Endothelial cell (in vitro differentiated cells): Measurements from ENCODE around the gene SLC35B2. TPM values are rescaled to one million over a fixed set of nuclear protein-coding genes. Genes with fewer than 3 reads are reported as not detected.
A peak's percentile ranks its signal among the peaks of the same experiment; 100 is the strongest.

ENCODE experiments used
- DNase-seq: peaks from one replicate; pipeline ENCODE4 v3.0.0; 2021; ENCODE audit warnings: low spot score
- H3K27ac Mint-ChIP-seq: one replicate; pipeline ENCODE4 v1.8.0; 2021; ENCODE audit warnings: mixed read lengths, inconsistent platforms; ENCODE audit not compliant: unreplicated experiment
- H3K27me3 Mint-ChIP-seq: one replicate; pipeline ENCODE4 v1.8.0; 2021; ENCODE audit warnings: mild to moderate bottlenecking, moderate library complexity, mixed read lengths, inconsistent platforms; ENCODE audit not compliant: unreplicated experiment
- H3K36me3 Mint-ChIP-seq: one replicate; pipeline ENCODE4 v1.8.0; 2021; ENCODE audit warnings: mild to moderate bottlenecking, low read depth, mixed read lengths, inconsistent platforms; ENCODE audit not compliant: unreplicated experiment
- H3K4me1 Mint-ChIP-seq: one replicate; pipeline ENCODE4 v1.8.0; 2021; ENCODE audit warnings: mild to moderate bottlenecking, mixed read lengths, inconsistent platforms; ENCODE audit not compliant: unreplicated experiment
- H3K4me3 Mint-ChIP-seq: one replicate; pipeline ENCODE4 v1.8.0; 2021; ENCODE audit warnings: mild to moderate bottlenecking, mixed read lengths, inconsistent platforms; ENCODE audit not compliant: unreplicated experiment
- H3K9me3 Mint-ChIP-seq: one replicate; pipeline ENCODE4 v1.8.0; 2021; ENCODE audit warnings: mixed read lengths, inconsistent platforms; ENCODE audit not compliant: unreplicated experiment
- total RNA-seq: library from RNA; stranded (reverse); fragmentation: NEBNext Ultra II Directional; extraction: Animal tissue kit (Norgen Biotek cat#: 25700); gene quantifications from one replicate; pipeline ENCODE4 v1.2.1, GENCODE V29; 2021; ENCODE audit not compliant: unreplicated experiment
- TF ChIP-seq, protein P1 (sequence below): fragments of 200-600 bp; sonication (generic); IDR thresholded peaks from one replicate; pipeline ENCODE4 v1.5.0; 2021; ENCODE audit warnings: antibody characterized with exemption; ENCODE audit not compliant: unreplicated experiment

The SLC35B2 gene
- total RNA-seq, 1 donor from 2014 or later = 31.8 TPM

DNA sequence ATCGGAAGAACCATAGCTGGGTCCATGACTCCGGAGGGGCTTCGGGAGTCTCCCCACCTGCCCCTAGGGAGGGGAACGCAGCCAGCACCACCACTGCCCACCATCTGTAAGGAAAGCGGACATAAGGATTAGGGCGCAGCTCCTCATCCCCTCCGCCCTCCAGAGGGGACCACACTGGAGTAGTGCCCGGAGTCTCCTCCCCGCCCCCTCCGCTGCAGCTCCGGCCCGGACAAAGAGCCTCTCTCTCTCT lies 628 bp downstream of the SLC35B2 start:
- H3K9me3 Mint-ChIP-seq = no peaks in the 10 kb centered on the region
- peaks cover 59% of the 10 kb centered on the region for H3K36me3 Mint-ChIP-seq
- H3K27ac Mint-ChIP-seq = peak overlapping the region; percentile 57
- H3K27me3 Mint-ChIP-seq = peaks cover 14% of the 10 kb centered on the region
- H3K4me1 Mint-ChIP-seq = peaks cover 34% of the 10 kb centered on the region
- TF ChIP-seq, protein P1, sequence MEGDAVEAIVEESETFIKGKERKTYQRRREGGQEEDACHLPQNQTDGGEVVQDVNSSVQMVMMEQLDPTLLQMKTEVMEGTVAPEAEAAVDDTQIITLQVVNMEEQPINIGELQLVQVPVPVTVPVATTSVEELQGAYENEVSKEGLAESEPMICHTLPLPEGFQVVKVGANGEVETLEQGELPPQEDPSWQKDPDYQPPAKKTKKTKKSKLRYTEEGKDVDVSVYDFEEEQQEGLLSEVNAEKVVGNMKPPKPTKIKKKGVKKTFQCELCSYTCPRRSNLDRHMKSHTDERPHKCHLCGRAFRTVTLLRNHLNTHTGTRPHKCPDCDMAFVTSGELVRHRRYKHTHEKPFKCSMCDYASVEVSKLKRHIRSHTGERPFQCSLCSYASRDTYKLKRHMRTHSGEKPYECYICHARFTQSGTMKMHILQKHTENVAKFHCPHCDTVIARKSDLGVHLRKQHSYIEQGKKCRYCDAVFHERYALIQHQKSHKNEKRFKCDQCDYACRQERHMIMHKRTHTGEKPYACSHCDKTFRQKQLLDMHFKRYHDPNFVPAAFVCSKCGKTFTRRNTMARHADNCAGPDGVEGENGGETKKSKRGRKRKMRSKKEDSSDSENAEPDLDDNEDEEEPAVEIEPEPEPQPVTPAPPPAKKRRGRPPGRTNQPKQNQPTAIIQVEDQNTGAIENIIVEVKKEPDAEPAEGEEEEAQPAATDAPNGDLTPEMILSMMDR = no peak
- peak overlapping the region; percentile 92 for H3K4me3 Mint-ChIP-seq
- DNase-seq = no peak

DNA sequence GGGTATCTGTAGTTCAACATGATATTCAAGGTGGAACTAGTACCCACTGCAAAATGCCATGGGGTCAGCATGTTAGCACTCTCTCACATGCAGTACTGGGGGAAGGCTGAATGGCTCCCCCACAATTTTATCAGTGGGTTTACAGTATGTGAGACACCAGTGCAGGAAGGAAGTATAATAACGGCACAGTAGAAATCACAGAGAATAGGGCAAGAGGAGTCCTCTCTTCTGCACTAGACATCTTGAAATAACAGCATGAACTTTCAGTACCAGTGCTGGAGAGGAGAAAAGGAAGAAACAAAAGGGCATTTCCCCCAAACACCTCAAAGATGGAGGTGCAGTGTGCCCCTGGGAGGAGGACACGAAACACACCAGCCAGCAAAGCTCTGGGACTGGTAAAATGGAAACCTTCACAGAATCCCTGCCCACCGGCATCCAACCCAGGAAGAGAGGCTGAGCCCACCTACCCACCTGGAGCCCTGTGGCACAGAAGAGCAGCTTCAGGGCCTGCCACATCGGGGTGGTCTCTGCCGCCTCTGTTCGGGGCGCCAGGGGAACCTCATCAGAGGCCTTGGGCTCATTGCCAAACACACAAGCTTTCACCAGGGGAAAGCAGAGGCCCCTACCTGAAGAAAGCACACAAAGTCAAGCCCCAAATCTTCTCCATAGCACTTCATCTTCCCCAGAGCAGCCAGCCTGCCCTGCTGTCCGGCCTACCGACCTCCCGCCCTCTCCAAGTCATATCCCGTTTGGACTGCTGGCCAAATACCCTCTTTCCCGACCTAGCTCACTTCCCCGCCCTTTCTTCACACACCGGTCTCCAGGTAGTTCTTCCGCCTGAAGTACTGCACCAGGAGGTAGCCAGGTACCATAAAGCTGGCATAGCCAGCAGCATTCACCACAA lies 1.2 kb downstream of the SLC35B2 start:
- TF ChIP-seq, protein P1 = no peak
- Mint-ChIP-seq H3K4me3 (peak overlapping the region; percentile 92), H3K4me1 (peaks cover 34% of the 10 kb centered on the region), H3K9me3 (no peaks in the 10 kb centered on the region), H3K27me3 (peaks cover 14% of the 10 kb centered on the region), H3K27ac (peak overlapping the region; percentile 57), H3K36me3 (peaks cover 63% of the 10 kb centered on the region)
- DNase-seq = no peak

DNA sequence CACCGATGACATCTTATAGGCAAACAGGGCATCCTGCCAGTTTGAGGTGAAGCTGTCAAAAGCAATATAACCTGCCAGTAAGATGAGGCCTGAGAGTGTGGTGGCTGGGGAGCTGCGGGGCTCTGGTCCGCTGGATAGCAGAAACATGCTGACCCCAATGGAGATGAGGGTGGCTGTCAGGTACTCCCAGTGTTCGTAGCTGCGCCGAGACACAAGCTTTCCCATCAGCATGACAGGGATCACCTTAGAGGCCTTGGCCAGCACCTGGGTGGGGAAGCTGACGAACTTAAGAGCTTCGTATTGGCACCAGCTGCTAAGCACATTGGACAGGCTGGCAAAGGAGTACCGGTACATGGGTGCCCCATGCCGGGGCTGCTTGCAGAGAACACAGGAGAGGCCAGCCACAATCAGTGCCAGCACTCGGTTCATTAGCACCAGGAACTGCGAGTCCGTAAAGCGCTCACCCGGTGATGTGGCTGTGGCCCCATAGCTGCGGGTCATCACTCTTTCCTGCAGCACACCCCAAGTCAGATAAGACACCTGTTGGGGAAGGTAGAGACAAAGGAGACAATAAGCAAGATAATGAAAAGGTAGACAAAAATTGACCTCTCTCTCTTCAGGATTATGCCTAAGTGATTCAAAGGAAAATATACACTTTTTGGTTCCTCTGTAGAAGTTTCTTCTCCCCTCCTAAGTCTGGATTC lies 2.1 kb downstream of the SLC35B2 start:
- no peak overlapping the region for H3K27ac Mint-ChIP-seq
- H3K9me3 Mint-ChIP-seq = no peaks in the 10 kb centered on the region
- H3K36me3 Mint-ChIP-seq = peaks cover 62% of the 10 kb centered on the region
- peaks cover 36% of the 10 kb centered on the region for H3K4me1 Mint-ChIP-seq
- TF ChIP-seq, protein P1 = no peak
- no peak for DNase-seq
- H3K27me3 Mint-ChIP-seq = peaks cover 14% of the 10 kb centered on the region
- peak overlapping the region; percentile 92 for H3K4me3 Mint-ChIP-seq

DNA sequence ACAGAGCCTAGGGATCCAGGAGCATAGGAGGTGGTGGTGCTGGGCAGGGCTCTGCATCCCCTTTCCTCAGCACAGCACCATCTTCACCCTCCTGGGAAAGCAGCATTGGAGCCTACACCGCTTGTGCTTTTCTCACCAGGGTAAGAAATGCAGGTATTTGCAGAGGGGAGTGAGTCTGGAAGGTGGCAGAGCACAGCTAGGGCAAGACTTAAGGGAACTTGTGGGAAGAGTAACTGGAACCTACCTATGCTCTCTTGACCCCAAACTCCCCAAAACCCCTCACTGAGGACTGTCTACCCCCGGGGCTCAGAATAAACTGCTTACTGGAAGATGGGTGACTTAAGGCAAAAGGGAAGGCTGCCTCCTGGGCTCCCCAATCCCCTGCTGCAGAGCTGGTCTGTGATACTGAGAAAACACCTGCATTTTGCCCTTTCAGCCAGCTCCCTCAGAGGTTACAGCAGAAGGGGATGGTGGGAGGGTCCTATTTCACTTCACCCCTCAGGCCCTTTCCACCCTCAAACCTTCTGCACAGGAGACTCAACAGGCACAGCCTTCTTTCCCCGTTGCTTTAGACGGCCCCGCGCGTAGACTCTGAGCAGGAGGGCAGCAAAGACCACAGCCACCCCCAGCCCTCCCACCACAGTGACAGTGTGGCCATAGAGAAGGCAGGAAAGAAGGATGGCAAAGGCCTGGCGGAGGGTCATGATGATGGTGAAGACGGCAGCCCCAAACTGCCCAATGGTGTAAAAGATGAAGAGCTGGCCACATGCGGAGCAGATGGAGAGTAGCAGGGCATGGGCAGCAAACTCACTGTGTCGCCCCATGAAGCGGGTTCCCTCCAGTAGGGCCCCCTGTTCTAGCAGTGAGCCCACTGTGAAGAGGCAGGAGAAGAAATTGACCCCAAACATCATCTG lies 2.9 kb downstream of the SLC35B2 start:
- TF ChIP-seq, protein P1 = no peak
- no peak for DNase-seq
- Mint-ChIP-seq H3K27ac (peak overlapping the region; percentile 20), H3K9me3 (no peaks in the 10 kb centered on the region), H3K4me3 (peak overlapping the region; percentile 70), H3K27me3 (peaks cover 14% of the 10 kb centered on the region), H3K4me1 (peaks cover 44% of the 10 kb centered on the region), H3K36me3 (peaks cover 70% of the 10 kb centered on the region)
